Measurements from ENCODE around the gene CELA2A.
"Not testable (repeated sequence)": the region's sequence is repeated elsewhere in the genome, so short reads cannot be mapped to it uniquely, and the experiment has no call there.

CELA2A gene

GRCh38 chr1:15455522-15455921 lies 1.0 kb upstream of the CELA2A start:
- peak; percentile 16 for DNase-seq (ENCODE audit: low read depth, low spot score)
- TF ChIP-seq, protein P1, sequence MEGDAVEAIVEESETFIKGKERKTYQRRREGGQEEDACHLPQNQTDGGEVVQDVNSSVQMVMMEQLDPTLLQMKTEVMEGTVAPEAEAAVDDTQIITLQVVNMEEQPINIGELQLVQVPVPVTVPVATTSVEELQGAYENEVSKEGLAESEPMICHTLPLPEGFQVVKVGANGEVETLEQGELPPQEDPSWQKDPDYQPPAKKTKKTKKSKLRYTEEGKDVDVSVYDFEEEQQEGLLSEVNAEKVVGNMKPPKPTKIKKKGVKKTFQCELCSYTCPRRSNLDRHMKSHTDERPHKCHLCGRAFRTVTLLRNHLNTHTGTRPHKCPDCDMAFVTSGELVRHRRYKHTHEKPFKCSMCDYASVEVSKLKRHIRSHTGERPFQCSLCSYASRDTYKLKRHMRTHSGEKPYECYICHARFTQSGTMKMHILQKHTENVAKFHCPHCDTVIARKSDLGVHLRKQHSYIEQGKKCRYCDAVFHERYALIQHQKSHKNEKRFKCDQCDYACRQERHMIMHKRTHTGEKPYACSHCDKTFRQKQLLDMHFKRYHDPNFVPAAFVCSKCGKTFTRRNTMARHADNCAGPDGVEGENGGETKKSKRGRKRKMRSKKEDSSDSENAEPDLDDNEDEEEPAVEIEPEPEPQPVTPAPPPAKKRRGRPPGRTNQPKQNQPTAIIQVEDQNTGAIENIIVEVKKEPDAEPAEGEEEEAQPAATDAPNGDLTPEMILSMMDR (IDR thresholded peaks at IDR 0.05; ENCODE audit: low read depth, low read length) = no peak
- in situ Hi-C loops (cut with HindIII; ENCODE audit: low sequenced_read_pairs) = no loop called here
- H3K4me3 ChIP-seq (ENCODE audit: low read depth, low read length) = no peak overlapping the region

- no peak for DNase-seq (ENCODE audit: low read depth, low spot score)
- TF ChIP-seq, protein P1 (IDR thresholded peaks at IDR 0.05; ENCODE audit: low read depth, low read length) = no peak
- H3K4me3 ChIP-seq (ENCODE audit: low read depth, low read length) = no peak overlapping the region
- in situ Hi-C loops (cut with HindIII; ENCODE audit: low sequenced_read_pairs) = no loop called here
These were observed 1.1 kb downstream of the CELA2A start for GRCh38 chr1:15457585-15457984.

- in situ Hi-C loops (cut with HindIII; ENCODE audit: low sequenced_read_pairs); DNase-seq (ENCODE audit: low read depth, low spot score); H3K4me3 ChIP-seq (ENCODE audit: low read depth, low read length): not testable (repeated sequence)
These were observed 1.9 kb downstream of the CELA2A start for GRCh38 chr1:15458388-15458787.

DNA sequence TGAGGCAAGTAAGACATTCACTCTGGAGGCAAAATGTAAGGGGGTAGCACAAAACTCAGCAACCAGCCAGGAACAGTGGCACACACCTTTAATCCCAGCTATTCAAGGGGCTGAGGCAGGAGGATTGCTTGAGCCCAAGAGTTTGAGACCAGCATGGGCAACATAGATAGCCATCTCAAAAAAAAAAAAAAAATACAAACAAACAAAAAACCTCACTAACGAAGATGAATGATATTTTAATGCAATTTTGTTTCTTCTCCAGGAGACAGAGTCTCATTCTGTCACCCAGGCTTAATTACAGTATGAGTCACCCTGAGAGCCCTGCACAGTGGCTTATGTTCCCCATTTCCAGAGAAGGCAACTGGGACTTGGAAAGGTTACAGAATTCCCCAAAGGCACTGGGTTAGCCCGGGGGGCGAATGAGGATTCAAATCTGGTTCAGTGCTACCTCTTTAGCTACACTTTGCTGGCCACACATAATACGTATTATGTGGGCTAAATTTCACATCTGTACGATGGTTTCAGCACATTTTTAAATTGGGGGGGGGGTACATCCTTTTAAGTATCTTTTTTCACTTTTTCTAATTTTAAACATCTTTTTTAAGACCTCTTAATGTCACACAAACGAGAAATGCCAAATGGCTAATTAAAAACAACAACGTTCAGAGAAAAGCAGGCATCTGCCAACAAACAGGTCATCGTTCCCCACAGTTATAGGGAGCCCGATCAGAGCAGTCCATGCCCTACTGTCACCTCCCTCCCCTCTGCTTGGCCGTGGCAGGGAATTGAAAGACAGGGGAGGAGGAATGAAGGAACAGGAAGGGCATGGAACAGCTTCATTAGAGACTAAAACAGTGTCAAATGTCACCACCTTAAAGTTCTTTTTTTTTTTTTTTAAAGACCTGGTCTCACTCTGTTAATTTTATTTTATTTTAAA lies 3.5 kb downstream of the CELA2A start:
- no peak for DNase-seq (ENCODE audit: low read depth, low spot score)
- H3K4me3 ChIP-seq (ENCODE audit: low read depth, low read length) = no peak overlapping the region
- in situ Hi-C loops (cut with HindIII; ENCODE audit: low sequenced_read_pairs) = no loop called here
- TF ChIP-seq, protein P1 (IDR thresholded peaks at IDR 0.05; ENCODE audit: low read depth, low read length) = no peak

DNA sequence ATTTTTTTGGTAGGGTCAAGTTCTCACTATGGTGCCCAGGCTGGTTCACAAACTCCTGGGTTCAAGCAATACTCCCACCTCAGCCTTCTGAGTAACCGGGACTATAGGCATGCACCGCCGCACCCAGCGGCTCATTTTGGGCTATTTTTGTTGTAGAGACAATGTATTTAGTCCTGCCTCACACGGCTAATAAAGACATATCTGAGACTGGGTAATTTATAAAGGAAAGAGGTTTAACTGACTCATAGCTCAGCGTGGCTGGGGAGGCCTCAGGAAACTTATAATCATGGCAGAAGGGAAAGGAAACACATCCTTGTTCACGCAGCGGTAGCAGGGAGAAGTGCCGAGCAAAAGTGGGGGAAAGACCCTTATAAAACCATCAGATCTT lies 4.2 kb downstream of the CELA2A start:
- in situ Hi-C loops (cut with HindIII; ENCODE audit: low sequenced_read_pairs) = no loop called here
- H3K4me3 ChIP-seq (ENCODE audit: low read depth, low read length) = no peak overlapping the region
- TF ChIP-seq, protein P1 (IDR thresholded peaks at IDR 0.05; ENCODE audit: low read depth, low read length) = no peak
- DNase-seq (ENCODE audit: low read depth, low spot score) = no peak

DNA sequence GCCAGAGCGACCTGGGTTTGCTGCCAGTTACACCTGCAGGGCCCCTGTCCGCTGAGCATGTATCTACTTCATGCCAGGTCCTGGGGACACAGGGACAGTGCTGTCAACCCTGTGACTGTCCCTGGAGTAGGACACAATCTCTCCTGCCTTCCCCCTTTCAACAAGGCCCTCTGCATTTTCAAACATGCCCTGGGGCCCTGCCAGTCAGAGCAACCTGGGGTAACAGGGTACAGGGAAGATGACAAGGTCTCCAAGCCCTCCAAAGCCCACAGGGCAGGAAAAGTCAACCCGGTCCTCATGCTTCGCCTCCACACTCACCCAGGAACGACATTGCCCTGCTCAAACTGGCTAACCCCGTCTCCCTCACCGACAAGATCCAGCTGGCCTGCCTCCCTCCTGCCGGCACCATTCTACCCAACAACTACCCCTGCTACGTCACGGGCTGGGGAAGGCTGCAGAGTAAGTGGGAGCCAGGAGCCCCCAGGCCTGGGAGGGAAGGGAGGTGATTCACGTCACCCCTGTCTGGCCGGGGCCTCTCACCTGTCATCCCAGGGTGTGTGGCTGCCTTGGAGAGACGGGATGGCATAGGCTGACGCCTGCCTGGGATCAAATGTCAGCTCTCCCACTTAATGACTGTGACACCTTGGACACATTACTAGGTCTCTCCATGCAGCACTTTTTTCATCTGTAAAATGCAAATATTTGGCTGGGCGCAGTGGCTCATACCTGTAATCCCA lies 6.7 kb downstream of the CELA2A start:
- H3K4me3 ChIP-seq (ENCODE audit: low read depth, low read length); in situ Hi-C loops (cut with HindIII; ENCODE audit: low sequenced_read_pairs); DNase-seq (ENCODE audit: low read depth, low spot score): not testable (repeated sequence)

- DNase-seq (ENCODE audit: low read depth, low spot score); in situ Hi-C loops (cut with HindIII; ENCODE audit: low sequenced_read_pairs); H3K4me3 ChIP-seq (ENCODE audit: low read depth, low read length): not testable (repeated sequence)
These were observed 7.4 kb downstream of the CELA2A start for GRCh38 chr1:15463926-15464322.

- TF ChIP-seq, protein P1 (IDR thresholded peaks at IDR 0.05; ENCODE audit: low read depth, low read length) = no peak
- DNase-seq (ENCODE audit: low read depth, low spot score) = no peak
- H3K4me3 ChIP-seq (ENCODE audit: low read depth, low read length) = no peak overlapping the region
- in situ Hi-C loops (cut with HindIII; ENCODE audit: low sequenced_read_pairs) = no loop called here
These were observed 9.1 kb downstream of the CELA2A start for GRCh38 chr1:15465674-15466073.

GRCh38 chr1:15466955-15467625 lies 10.6 kb downstream of the CELA2A start:
- H3K4me3 ChIP-seq (ENCODE audit: low read depth, low read length); in situ Hi-C loops (cut with HindIII; ENCODE audit: low sequenced_read_pairs); DNase-seq (ENCODE audit: low read depth, low spot score): not testable (repeated sequence)
